GM23338 (cell line): Measurements from ENCODE around the gene MANBA. TPM values are rescaled to one million over a fixed set of nuclear protein-coding genes. Genes with fewer than 3 reads are reported as not detected.

Experiments used
- ATAC-seq: fragments of 200-7000 bp; cut with Tn5 transposase; 3 replicates; pipeline ENCODE4 v1.9.1; 2020
- DNase-seq: peaks from one replicate; pipeline ENCODE4 v3.0.0-alpha.2; 2015; ENCODE audit warnings: low spot score
- H2AFZ ChIP-seq: fragments of 200-600 bp; sonication (generic); 2 replicates; pipeline ENCODE4 v1.8.0; 2016; ENCODE audit warnings: antibody characterized with exemption, mild to moderate bottlenecking, moderate library complexity
- H3F3A ChIP-seq: fragments of 200-600 bp; sonication (generic); replicated peaks from 2 replicates; pipeline ENCODE4 v1.8.0; 2017; ENCODE audit warnings: antibody characterized with exemption, mixed run types, low read depth
- H3K27ac ChIP-seq: fragments of 200-600 bp; sonication (generic); 2 replicates; pipeline ENCODE4 v1.6.1; 2016; ENCODE audit warnings: low read depth
- H3K27me3 ChIP-seq: fragments of 200-600 bp; sonication (generic); 2 replicates; pipeline ENCODE4 v1.8.0; 2016; ENCODE audit warnings: mild to moderate bottlenecking, mixed run types, moderate library complexity; ENCODE audit not compliant: insufficient read depth
- H3K36me3 ChIP-seq: fragments of 200-600 bp; sonication (generic); 2 replicates; pipeline ENCODE4 v1.8.0; 2016; ENCODE audit warnings: mild to moderate bottlenecking; ENCODE audit not compliant: insufficient read depth
- H3K4me1 ChIP-seq: fragments of 200-600 bp; sonication (generic); 2 replicates; pipeline ENCODE4 v1.8.0; 2016; ENCODE audit warnings: mild to moderate bottlenecking, moderate library complexity; ENCODE audit not compliant: insufficient read depth
- H3K4me2 ChIP-seq: fragments of 200-600 bp; sonication (generic); 2 replicates; pipeline ENCODE4 v1.7.1; 2017; ENCODE audit warnings: mixed run types
- H3K4me3 ChIP-seq: fragments of 200-600 bp; sonication (generic); 2 replicates; pipeline ENCODE4 v1.6.1; 2016; ENCODE audit warnings: mixed run types
- H3K79me2 ChIP-seq: fragments of 200-600 bp; sonication (generic); replicated peaks from 2 replicates; pipeline ENCODE4 v1.8.0; 2017; ENCODE audit warnings: mild to moderate bottlenecking; ENCODE audit not compliant: insufficient read depth
- H3K9me2 ChIP-seq: fragments of 200-600 bp; sonication (generic); 2 replicates; pipeline ENCODE4 v1.8.0; 2017; ENCODE audit not compliant: insufficient read depth
- H4K20me1 ChIP-seq: fragments of 200-600 bp; sonication (generic); replicated peaks from 2 replicates; pipeline ENCODE4 v1.8.0; 2017; ENCODE audit warnings: mild to moderate bottlenecking; ENCODE audit not compliant: insufficient read depth
- H3K27ac Mint-ChIP-seq: 2 replicates; pipeline ENCODE4 v1.8.0; 2020; ENCODE audit warnings: inconsistent platforms, mild to moderate bottlenecking, moderate library complexity, mixed read lengths
- H3K27me3 Mint-ChIP-seq: 3 replicates; pipeline ENCODE4 v1.8.0; 2022; ENCODE audit warnings: low read depth, mild to moderate bottlenecking, moderate library complexity, mixed read lengths, inconsistent platforms; ENCODE audit not compliant: insufficient read depth, poor library complexity
- H3K36me3 Mint-ChIP-seq: 3 replicates; pipeline ENCODE4 v1.8.0; 2021; ENCODE audit warnings: low read depth, mild to moderate bottlenecking, inconsistent platforms, moderate library complexity, mixed read lengths
- H3K4me1 Mint-ChIP-seq: 3 replicates; pipeline ENCODE4 v1.8.0; 2020; ENCODE audit warnings: mild to moderate bottlenecking, inconsistent platforms, mixed read lengths
- H3K4me3 Mint-ChIP-seq: 3 replicates; pipeline ENCODE4 v1.8.0; 2021; ENCODE audit warnings: moderate library complexity, mild to moderate bottlenecking, inconsistent platforms, mixed read lengths
- H3K9me3 Mint-ChIP-seq: 3 replicates; pipeline ENCODE4 v1.8.0; 2020; ENCODE audit warnings: moderate library complexity, mild to moderate bottlenecking, inconsistent platforms, mixed read lengths
- CREB1 ChIP-seq: fragments of 250-450 bp; sonication (Bioruptor Pico); IDR thresholded peaks from 2 replicates; pipeline ENCODE4 v1.5.0; 2020; ENCODE audit warnings: low read depth, mild to moderate bottlenecking, moderate library complexity
- EZH2 ChIP-seq: fragments of 200-600 bp; sonication (generic); IDR thresholded peaks from one replicate; pipeline ENCODE4 v1.8.0; 2017; ENCODE audit warnings: antibody characterized with exemption, mild to moderate bottlenecking, low read depth; ENCODE audit not compliant: unreplicated experiment
- EZH2phosphoT487 ChIP-seq: fragments of 200-600 bp; sonication (generic); IDR thresholded peaks from one replicate; pipeline ENCODE4 v1.8.1; 2018; ENCODE audit warnings: antibody characterized with exemption; ENCODE audit not compliant: unreplicated experiment
- JUNB ChIP-seq: IDR thresholded peaks from one replicate; pipeline ENCODE4 v1.6.1; 2016; ENCODE audit warnings: antibody characterized with exemption; ENCODE audit not compliant: unreplicated experiment
- NANOG ChIP-seq: IDR thresholded peaks from 2 replicates; pipeline ENCODE4 v1.6.1; 2016; ENCODE audit warnings: antibody characterized with exemption, borderline replicate concordance
- POLR2AphosphoS5 ChIP-seq: IDR thresholded peaks from 2 replicates; pipeline ENCODE4 v1.6.1; 2016; ENCODE audit warnings: antibody characterized with exemption, low read depth
- STAT1 ChIP-seq: IDR thresholded peaks from one replicate; pipeline ENCODE4 v1.6.1; 2016; ENCODE audit warnings: antibody characterized with exemption; ENCODE audit not compliant: unreplicated experiment
- ZNF114 ChIP-seq: fragments of 250-450 bp; sonication (Bioruptor Pico); IDR thresholded peaks from 2 replicates; pipeline ENCODE4 v1.5.0; 2020; ENCODE audit warnings: mild to moderate bottlenecking, moderate library complexity
- ZNF331 ChIP-seq: fragments of 250-450 bp; sonication (Bioruptor Pico); IDR thresholded peaks from 2 replicates; pipeline ENCODE4 v1.5.0; 2020; ENCODE audit warnings: low read depth, mild to moderate bottlenecking, moderate library complexity
- polyA plus RNA-seq: library from polyadenylated mRNA; unstranded; fragments of >200 nt; fragmentation: Nextera tagmentation; extraction: Ambion mirVana; gene quantifications from 2 replicates; pipeline ENCODE4 v1.2.1, GENCODE V29; 2016
- total RNA-seq: library from RNA; depleted of rRNA; stranded (reverse); fragments of >200 nt; shearing (Covaris generic); gene quantifications from 2 replicates; pipeline ENCODE4 v1.2.3, GENCODE V29; 2014
- TF ChIP-seq, protein P1 (sequence below), 2 experiments: fragments of 200-600 bp in 1 of 2; sonication (generic) in 1 of 2; conservative IDR thresholded peaks; 2 replicates each; pipeline versions ENCODE4 v1.5.1 to v1.6.1; 2016 to 2017; ENCODE audit warnings: antibody characterized with exemption in 2 of 2, low read depth in 2 of 2, mild to moderate bottlenecking in 2 of 2, moderate library complexity in 1 of 2
- TF ChIP-seq, protein P2 (sequence below): IDR thresholded peaks from 2 replicates; pipeline ENCODE4 v1.6.1; 2016; ENCODE audit warnings: antibody characterized with exemption
- TF ChIP-seq, protein P3 (sequence below): IDR thresholded peaks from one replicate; pipeline ENCODE4 v1.6.1; 2018; ENCODE audit warnings: antibody characterized with exemption; ENCODE audit not compliant: unreplicated experiment

MANBA gene
- total and polyA plus RNA-seq, 2 experiments from 2014 or later = 13.2 to 54.3 TPM

DNA sequence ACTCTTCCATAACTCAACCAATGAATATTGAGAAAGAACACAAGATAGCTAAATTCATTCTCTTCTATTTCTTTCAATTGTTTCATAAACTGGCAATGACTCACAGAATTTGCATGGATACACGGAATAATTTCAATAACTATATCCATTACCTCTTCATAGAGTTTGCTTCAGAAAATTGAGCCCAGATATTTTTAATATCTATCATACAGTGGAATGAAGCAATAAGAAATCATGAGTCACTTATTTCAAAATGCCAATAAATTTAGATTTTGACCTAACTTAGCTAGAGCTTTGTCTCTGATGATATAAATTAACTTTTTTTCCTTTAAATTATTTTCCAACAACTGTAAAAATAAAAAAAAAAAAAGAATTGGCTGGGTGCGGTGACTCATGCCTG, 22.2 kb upstream of the MANBA start:
- Histone ChIP-seq H3F3A (no peaks in the 10 kb centered on the region), H3K4me3 (no peak overlapping the region), H3K4me1 (no peaks in the 10 kb centered on the region), H3K79me2 (no peaks in the 10 kb centered on the region), H4K20me1 (no peaks in the 10 kb centered on the region), H3K27ac (no peak overlapping the region), H3K36me3 (no peaks in the 10 kb centered on the region), H3K9me2 (no peaks in the 10 kb centered on the region), H2AFZ (no peak overlapping the region), H3K27me3 (no peaks in the 10 kb centered on the region), H3K4me2 (no peak overlapping the region)
- Mint-ChIP-seq H3K9me3 (no peaks in the 10 kb centered on the region), H3K27me3 (peaks cover 3% of the 10 kb centered on the region), H3K4me3 (no peak overlapping the region), H3K4me1 (no peaks in the 10 kb centered on the region; the same call in 2 of the 3 replicates), H3K27ac (no peak overlapping the region), H3K36me3 (no peaks in the 10 kb centered on the region)
- no peak for DNase-seq
- ATAC-seq = no peak
- TF ChIP-seq ZNF114 (CRISPR knock-in tag) = no peak
- TF ChIP-seq, protein P1, sequence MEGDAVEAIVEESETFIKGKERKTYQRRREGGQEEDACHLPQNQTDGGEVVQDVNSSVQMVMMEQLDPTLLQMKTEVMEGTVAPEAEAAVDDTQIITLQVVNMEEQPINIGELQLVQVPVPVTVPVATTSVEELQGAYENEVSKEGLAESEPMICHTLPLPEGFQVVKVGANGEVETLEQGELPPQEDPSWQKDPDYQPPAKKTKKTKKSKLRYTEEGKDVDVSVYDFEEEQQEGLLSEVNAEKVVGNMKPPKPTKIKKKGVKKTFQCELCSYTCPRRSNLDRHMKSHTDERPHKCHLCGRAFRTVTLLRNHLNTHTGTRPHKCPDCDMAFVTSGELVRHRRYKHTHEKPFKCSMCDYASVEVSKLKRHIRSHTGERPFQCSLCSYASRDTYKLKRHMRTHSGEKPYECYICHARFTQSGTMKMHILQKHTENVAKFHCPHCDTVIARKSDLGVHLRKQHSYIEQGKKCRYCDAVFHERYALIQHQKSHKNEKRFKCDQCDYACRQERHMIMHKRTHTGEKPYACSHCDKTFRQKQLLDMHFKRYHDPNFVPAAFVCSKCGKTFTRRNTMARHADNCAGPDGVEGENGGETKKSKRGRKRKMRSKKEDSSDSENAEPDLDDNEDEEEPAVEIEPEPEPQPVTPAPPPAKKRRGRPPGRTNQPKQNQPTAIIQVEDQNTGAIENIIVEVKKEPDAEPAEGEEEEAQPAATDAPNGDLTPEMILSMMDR (conservative IDR thresholded peaks at IDR 0.05; ENCODE audit: low read depth in 2 of 2) = no peak
- TF ChIP-seq POLR2AphosphoS5 = no peak
- TF ChIP-seq EZH2 = no peak
- TF ChIP-seq, protein P2, sequence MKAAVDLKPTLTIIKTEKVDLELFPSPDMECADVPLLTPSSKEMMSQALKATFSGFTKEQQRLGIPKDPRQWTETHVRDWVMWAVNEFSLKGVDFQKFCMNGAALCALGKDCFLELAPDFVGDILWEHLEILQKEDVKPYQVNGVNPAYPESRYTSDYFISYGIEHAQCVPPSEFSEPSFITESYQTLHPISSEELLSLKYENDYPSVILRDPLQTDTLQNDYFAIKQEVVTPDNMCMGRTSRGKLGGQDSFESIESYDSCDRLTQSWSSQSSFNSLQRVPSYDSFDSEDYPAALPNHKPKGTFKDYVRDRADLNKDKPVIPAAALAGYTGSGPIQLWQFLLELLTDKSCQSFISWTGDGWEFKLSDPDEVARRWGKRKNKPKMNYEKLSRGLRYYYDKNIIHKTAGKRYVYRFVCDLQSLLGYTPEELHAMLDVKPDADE = no peak
- TF ChIP-seq, protein P3, sequence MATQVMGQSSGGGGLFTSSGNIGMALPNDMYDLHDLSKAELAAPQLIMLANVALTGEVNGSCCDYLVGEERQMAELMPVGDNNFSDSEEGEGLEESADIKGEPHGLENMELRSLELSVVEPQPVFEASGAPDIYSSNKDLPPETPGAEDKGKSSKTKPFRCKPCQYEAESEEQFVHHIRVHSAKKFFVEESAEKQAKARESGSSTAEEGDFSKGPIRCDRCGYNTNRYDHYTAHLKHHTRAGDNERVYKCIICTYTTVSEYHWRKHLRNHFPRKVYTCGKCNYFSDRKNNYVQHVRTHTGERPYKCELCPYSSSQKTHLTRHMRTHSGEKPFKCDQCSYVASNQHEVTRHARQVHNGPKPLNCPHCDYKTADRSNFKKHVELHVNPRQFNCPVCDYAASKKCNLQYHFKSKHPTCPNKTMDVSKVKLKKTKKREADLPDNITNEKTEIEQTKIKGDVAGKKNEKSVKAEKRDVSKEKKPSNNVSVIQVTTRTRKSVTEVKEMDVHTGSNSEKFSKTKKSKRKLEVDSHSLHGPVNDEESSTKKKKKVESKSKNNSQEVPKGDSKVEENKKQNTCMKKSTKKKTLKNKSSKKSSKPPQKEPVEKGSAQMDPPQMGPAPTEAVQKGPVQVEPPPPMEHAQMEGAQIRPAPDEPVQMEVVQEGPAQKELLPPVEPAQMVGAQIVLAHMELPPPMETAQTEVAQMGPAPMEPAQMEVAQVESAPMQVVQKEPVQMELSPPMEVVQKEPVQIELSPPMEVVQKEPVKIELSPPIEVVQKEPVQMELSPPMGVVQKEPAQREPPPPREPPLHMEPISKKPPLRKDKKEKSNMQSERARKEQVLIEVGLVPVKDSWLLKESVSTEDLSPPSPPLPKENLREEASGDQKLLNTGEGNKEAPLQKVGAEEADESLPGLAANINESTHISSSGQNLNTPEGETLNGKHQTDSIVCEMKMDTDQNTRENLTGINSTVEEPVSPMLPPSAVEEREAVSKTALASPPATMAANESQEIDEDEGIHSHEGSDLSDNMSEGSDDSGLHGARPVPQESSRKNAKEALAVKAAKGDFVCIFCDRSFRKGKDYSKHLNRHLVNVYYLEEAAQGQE = no peak
- TF ChIP-seq ZNF331 = no peak
- no peak for TF ChIP-seq JUNB
- no peak for TF ChIP-seq NANOG
- TF ChIP-seq EZH2phosphoT487 = no peak
- no peak for TF ChIP-seq STAT1
- TF ChIP-seq CREB1 = no peak
